Embryonic facial prominence (tissue), 1 donor: ENCODE data around the gene INCA1.
"Not testable (repeated sequence)": the region's sequence is repeated elsewhere in the genome, so short reads cannot be mapped to it uniquely, and the experiment has no call there.

ENCODE experiments used
- DNase-seq: peaks from one replicate; pipeline ENCODE4 v3.0.0-alpha.2; 2016; ENCODE audit errors: extremely low spot score

INCA1 gene, protein sequence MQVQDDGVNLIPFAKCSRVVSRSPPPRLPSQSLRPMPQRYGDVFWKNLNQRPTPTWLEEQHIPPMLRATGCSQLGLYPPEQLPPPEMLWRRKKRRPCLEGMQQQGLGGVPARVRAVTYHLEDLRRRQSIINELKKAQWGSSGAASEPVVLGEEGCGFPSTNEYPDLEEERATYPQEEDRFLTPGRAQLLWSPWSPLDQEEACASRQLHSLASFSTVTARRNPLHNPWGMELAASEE

GRCh38 chr17:4997302-4998026 lies at the start of gene INCA1, which contains the start of gene KIF1C:
Gene INCA1, minus strand, starts transcription at chr17:4997522. Its CDS starts 3,085 bp downstream, at chr17:4994437.
Gene KIF1C, plus strand, starts transcription at chr17:4997950. Its CDS starts 2,297 bp downstream, at chr17:5000247.
- peak; percentile 72 for DNase-seq

- no peak for DNase-seq
Observed at GRCh38 chr17:5045496-5045895, 48.2 kb upstream of the INCA1 start.

DNA sequence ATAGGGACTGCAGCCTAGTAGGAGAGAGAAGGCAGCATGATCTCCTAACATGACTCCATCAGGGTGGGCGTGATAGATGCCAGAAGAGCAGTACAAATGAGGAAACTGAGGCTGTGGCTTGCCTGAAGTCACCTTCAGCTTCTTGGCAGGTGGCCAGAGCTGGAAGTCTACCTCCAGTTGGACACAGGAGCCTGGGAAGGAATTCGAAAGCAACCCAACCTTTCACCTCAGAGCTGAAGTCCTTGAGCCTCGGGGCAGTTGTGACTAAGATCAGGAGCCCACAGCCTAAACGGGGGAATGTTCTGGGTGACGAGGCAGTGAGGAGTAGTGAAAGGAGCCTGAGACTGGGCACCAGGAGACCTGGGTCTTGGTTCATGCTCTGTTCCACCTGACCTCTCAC lies 47.3 kb upstream of the INCA1 start:
- no peak for DNase-seq

DNA sequence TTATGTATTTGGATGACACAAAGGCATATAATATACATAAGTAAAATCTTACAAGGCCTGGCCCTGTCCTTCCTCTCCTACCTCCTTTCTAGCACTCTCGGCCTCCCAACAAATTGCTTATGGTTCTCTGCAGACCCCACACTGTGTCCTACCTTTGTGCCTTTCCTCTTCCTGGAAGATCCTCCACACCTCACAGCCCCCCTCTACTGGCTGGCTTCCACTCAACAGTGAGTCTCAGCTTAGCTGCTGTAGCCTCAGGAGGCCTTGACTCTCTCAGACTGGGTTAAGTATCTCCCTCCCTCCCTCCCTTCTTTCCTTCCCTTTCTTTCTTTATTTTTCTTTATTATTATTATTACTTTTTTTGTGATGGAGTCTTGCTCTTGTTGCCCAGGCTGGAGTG lies 46.2 kb upstream of the INCA1 start:
- no peak for DNase-seq

DNA sequence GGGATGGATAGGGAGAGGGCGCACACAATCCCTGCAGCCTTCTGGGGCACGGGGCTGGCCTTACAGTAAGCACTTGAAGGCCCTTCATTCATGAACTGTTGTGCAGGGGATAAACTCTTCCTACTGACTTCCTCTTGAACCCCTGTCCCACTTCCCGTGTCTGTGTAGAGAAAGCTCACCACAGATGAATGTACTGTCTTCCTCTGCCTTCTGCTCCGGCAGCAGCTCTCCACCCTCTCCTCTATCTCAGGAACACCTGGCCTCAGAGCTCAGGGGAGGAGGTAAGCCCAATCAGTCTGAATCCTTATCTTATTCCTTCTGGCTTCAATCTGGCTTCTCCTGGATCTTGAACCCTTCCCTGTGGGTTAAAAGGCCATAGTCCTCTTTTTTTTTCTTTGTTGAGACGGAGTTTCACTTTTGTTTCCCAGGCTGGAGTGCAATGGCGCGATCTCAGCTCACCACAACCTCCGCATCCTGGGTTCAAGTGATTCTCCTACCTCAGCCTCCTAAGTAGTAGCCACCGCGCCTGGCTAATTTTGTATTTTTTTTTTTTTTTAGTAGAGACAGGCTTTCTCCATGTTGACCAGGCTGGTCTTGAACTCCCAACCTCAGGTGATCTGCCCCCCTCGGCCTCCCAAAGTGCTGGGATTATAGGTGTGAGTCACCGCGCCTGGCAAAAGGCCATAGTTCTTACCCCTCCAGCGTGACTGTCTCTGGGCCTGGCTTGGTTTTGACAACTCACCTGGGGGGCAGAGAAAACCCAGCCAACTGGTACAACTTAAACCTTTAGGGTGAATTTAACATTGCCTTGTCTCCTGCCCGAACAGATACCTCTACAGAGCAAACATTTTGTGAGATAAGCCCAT lies 45.1 kb upstream of the INCA1 start:
- DNase-seq: no peak

DNA sequence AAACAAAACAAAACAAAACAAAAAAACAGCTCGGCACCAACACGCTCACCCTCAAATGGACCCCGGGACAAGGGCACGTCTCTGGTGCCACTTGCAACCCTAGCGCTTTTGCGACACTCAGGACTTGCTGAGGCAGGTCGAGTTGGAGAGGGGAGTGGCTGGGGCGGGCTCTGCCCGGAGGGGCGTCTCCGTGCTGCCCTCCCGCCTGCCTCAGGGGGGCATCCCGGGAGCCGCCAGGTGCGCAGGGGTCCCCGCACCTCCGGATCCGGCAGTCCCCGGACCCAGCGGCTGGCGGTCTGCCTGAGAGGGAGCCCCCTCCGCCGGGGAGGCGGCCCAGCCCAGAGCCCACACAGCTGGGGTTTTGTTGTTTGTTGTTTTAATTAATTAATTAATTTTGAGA lies 38.0 kb upstream of the INCA1 start, which contains the start of gene SLC52A1:
TSS of gene SLC52A1 (minus strand) at position 112 of the 400 bp plus-strand sequence. CDS start 820 bp downstream, outside the sequence.
- DNase-seq: no peak

DNA sequence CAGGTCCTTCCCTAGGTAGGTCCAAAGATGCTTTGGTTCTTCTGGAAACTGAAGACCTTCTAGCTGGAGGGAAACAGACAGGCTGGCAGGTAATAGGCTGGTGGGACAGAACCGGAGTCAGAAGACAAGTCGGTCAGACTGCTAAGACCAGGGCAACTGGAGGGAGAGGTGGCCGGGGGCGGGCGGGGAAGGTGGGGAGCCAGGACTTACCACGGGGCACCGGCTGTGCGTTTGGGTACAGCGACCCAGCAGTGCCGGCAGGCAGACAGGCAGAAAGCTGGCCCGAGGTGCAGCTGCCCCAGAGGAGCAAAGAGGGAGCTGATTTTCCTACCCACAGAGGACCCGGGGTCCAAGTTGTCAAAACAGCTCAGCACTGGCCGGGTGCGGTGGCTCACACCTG lies 37.3 kb upstream of the INCA1 start:
- no peak for DNase-seq

DNA sequence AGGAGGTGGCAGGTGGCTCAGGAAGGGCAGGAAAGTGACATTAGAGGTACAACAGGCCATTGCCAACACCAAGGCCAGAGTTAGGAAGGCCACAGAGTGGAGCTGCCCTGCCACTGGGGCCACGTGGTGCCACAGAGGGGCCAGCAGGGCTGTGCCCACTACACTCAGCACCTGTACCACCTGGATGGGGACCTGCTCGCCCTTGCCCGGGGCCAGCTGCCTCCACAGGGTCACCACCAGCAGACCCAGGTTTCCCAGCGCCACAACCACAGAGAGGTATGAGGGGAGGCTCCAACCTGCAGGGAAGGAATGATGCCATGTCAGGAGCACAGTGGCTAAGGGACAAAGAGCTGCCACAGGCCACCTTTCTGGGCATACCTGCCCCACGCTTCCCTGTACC lies 36.7 kb upstream of the INCA1 start:
- DNase-seq: no peak

DNA sequence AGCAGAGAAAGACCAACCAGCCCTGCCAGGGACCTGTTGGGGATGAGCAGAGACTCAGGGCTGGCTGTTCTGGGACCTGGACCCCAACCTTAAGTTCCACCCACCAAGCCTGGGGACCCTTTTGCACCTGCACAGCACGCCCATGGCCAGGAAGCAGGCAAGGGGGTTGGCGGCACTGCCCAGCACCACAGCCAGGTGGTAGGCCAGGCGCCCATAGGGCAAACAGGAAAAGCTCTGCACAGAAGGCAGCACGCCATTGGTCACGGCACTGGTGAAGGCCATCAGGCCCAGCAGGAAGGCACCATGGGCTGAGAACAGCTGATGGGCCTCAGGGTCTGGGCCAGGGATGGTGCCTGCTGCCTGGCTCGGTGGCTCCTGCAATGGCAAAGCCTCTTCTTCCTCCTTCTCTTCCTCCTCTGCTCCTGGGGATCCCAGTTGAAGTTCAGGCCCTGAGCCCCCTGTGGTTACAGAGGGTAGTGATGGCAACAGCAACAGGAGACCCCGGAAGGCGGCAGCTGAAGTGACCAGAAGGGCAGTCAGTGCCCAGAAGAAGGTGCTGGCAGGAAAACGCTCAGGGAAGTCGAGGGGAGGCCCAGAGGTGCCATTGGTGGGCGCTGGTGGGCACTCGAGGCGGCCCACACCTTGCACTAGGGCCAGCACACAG lies 36.2 kb upstream of the INCA1 start:
- no peak for DNase-seq

GRCh38 chr17:5032865-5033264 lies 35.5 kb upstream of the INCA1 start:
- DNase-seq: no peak

- DNase-seq: peak; percentile 22
Observed at GRCh38 chr17:5031365-5032082, 34.2 kb upstream of the INCA1 start.

- DNase-seq: not testable (repeated sequence)
Observed at GRCh38 chr17:5030168-5030567, 32.8 kb upstream of the INCA1 start.

DNA sequence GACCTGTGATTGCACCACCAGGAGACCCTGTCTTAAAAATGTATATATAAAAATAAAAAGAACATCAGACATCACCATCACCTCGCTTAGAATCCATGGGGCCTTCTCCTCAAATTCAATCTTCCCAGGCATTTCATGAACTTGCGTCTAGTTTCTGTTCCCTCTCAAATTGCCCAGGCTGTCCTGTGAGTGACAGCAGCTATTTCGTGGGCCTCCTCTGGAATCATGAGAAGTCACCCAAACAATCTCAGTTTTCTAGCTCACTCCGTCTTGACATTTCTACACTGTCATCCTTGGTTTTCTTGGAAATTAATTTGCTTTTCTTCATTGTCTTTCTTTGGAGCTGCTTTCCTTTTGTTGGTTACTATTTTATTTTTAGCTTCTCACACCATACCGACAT lies 30.6 kb upstream of the INCA1 start:
- no peak for DNase-seq

DNA sequence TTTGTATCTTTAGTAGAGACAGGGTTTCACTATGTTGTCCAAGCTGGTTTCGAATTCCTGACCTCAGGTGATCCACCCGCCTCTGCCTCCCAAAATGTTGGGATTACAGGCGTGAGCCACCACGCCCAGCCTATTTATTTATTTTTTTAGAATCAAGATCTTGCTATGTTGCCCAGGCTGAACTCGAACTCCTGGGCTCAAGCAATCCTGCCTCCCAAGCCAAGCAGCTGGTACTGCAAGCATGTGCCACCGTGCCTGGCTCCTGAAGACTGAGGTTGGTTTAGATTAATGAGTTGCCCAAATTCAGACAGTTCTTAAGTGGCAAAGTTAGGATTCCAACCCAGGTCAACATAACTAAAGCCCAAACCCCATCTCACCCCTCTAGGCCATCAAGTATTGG lies 30.0 kb upstream of the INCA1 start:
- DNase-seq: no peak

DNA sequence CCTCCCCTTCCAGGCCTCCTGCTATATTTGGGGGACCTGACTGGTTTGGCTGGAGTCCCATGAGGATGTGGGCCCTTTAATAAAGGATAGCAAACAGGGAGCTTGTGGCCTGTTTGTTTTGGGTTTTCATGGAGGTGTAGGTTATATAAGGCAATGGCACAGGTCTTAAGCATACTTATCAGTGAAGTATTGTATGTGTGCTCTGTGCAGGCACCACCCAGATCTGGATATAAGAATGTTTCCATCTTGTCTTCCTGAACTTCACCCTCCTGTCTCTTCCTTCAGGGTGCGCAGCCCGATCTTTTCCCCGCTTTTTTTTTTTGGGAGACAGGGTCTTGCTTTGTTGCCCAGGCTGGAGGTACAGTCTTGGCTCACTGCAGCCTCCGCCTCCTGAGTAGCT lies 27.3 kb upstream of the INCA1 start:
- no peak for DNase-seq

DNA sequence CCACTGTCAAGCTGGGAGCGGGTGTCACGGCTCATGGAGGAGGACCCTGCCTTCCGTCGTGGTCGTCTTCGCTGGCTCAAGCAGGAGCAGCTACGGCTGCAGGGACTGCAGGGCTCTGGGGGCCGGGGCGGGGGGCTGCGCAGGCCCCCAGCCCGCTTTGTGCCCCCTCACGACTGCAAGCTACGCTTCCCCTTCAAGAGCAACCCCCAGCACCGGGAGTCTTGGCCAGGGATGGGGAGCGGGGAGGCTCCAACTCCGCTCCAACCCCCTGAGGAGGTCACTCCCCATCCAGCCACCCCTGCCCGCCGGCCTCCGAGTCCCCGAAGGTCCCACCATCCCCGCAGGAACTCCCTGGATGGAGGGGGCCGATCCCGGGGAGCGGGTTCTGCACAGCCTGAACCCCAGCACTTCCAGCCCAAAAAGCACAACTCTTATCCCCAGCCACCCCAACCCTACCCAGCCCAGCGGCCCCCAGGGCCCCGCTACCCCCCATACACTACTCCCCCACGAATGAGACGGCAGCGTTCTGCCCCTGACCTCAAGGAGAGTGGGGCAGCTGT lies 26.3 kb upstream of the INCA1 start:
- DNase-seq: no peak

DNA sequence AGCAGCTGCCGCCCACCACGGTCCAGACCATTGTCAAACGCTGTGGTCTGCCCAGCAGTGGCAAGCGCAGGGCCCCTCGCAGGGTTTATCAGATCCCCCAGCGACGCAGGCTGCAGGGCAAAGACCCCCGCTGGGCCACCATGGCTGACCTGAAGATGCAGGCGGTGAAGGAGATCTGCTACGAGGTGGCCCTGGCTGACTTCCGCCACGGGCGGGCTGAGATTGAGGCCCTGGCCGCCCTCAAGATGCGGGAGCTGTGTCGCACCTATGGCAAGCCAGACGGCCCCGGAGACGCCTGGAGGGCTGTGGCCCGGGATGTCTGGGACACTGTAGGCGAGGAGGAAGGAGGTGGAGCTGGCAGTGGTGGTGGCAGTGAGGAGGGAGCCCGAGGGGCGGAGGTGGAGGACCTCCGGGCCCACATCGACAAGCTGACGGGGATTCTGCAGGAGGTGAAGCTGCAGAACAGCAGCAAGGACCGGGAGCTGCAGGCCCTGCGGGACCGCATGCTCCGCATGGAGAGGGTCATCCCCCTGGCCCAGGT lies 24.9 kb upstream of the INCA1 start:
- no peak for DNase-seq

DNA sequence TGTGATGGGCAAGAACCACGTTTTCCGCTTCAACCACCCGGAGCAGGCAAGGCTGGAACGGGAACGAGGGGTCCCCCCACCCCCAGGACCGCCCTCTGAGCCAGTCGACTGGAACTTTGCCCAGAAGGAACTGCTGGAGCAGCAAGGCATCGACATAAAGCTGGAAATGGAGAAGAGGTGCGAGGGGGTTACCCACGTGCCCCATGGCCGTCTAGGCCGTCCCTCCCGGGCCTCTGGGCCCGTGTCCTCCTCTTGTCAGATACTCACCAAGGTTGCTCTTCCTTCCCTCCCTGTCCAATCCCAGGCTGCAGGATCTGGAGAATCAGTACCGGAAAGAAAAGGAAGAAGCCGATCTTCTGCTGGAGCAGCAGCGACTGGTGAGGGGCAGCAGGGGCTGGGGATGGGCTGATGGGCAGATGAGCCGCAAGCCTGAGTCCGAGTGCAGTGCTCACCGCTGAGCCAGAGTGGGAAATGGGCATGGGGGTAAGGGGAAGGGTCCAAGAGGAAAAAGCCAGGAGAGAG lies 23.2 kb upstream of the INCA1 start:
- no peak for DNase-seq

- DNase-seq: no peak
Observed at GRCh38 chr17:5019475-5019956, 22.2 kb upstream of the INCA1 start.

- no peak for DNase-seq
Observed at GRCh38 chr17:5014357-5014756, 17.0 kb upstream of the INCA1 start.
